Measurements from ENCODE around the gene ENOX1.

Gene ENOX1

GRCh38 chr13:43230989-43231388 is 555.8 kb downstream of the ENOX1 start:
- DNase-seq, result no peak

GRCh38 chr13:43229506-43229905 is 557.3 kb downstream of the ENOX1 start:
- no peak for DNase-seq

DNA sequence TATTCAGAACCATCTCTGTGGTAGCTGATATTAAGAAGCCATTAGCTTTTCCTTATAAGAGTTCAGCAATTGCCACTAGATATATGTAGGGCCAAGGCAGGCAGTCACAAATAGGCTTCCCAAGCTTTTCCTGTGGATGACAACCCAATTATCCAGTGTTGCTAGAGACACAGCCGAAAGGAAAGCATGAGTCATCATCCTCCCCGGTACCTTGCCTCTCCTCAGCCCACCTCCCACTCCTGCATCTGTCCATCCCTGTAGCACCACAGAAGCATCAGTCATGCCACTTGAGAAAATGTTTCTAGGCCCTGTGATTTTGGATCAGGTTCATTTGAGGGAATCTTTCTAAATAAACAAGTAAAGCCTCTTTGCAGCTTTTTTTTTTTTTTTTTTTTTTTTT is 559.1 kb downstream of the ENOX1 start:
- no peak for DNase-seq

GRCh38 chr13:43223216-43223615 is 563.6 kb downstream of the ENOX1 start:
- no peak for DNase-seq

GRCh38 chr13:43222086-43222485 is 564.7 kb downstream of the ENOX1 start:
- no peak for DNase-seq

DNA sequence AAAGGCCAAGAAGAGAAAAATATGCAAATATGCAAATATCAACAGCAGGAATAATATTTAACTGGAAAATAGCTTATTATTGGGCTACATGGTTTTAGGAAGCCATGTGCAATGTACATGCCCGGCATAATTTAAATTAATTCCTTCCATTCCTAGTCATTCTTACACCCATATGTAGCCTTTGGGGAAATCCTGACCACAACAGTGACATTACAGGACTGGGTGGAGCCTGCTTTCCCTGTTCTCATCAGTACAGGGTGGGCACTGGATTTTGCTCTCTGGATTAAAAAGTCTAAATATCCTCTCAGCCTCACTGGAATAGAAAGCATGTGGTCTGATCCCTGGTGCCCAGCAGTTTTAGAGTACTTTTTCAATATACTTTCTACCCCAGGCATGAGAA is 565.2 kb downstream of the ENOX1 start:
- no peak for DNase-seq

DNA sequence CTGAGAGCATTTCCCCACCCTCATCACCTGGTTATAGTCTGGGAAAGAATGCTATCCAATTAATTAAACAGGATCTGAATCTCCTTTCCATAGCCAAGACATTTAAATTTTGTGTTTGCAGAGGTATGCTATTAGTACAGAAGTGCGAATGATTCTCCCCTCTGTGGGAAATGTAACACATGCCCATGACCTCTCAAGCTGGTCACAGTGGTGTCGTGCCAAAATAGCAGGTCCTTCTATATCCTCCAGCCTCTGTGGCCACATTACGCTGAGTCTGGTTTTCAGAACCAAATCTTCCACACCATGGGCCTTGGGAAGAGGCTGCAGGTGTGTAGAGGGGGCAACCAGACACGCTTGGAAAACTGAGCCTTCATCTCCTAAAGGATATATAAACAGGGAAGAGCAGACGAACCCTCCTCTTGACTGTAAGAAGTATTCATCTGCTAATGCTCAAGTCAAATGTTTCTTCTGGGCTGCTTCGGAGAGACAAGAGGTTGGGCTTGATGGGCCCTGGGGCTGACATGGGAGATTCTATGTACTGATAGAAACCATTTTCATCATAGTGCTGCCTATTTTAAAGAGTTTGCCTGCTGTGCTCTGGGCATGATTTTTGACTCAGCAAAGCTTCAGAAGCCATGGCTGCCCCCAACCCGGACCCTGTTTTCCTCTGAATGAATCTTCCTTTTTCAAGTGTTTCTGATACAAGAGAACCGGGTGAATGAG is 565.7 kb downstream of the ENOX1 start:
- no peak for DNase-seq

DNA sequence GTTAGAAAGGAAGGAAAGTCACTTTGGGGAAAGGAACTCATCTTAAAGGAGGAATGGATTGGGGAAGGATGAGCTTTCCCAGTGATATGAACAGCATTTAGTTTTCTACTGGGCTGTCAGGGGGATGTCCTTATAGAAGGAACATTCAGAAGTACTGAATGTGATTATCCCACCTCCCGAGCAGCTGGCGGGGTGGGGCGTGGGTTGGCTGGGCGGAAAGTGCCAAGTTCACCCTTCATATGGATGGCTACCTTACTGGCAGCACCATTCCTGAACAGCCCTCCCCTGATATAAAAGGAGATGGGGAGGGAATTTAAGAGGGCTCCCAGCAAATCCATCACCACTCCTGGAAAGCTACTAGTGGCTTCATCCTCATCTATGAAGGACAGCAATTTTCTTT is 572.6 kb downstream of the ENOX1 start:
- DNase-seq, result no peak

DNA sequence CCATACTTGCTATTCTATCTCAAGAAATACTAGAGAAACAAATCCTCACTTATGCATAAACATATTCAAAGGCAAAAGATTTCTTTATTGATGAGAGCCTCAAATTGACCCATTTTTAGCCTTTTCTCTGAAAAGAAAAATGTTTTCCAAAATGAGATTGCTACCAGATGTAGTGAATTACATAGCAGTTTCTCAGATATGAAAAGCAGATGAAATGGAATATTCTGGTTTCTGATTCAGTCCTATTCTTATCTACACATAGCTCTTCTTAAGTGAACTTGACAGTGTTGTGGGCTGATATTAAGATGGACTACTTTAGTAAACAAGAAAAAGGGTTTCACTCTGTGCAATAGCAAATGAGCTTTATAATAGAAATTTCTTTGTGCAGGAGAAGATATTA is 579.9 kb downstream of the ENOX1 start:
- DNase-seq, result no peak

- no peak for DNase-seq
Measured at GRCh38 chr13:43205416-43205815, 581.4 kb downstream of the ENOX1 start.

DNA sequence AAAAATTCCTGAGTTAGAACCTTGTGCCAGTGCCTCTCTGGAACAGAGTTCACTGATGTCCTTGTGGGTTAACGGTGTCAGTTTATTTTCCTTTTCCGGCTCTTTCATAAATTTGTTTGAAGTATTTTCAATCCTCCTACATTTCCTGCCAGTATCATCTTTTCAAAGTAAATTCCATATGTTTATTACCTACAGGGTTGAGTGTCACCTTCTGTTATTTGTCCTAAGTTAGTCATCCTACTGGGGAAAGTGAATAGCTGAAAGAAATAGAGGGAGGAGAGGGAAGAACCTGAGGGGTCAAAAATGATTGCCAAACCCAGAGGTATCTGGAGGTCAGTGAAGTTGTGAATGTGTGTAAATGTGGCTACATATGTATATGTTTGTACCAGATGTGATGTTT is 582.2 kb downstream of the ENOX1 start:
- DNase-seq, result no peak

- no peak for DNase-seq
Measured at GRCh38 chr13:43203781-43204180, 583.0 kb downstream of the ENOX1 start.

- DNase-seq, result no peak
Measured at GRCh38 chr13:43200736-43201135, 586.0 kb downstream of the ENOX1 start.

- DNase-seq, result no peak
Measured at GRCh38 chr13:43200307-43200706, 586.5 kb downstream of the ENOX1 start.

GRCh38 chr13:43196750-43197370 is 589.9 kb downstream of the ENOX1 start:
- DNase-seq, result no peak

- DNase-seq, result no peak
Measured at GRCh38 chr13:43196086-43196621, 590.6 kb downstream of the ENOX1 start.

GRCh38 chr13:43195551-43195950 is 591.2 kb downstream of the ENOX1 start:
- DNase-seq, result no peak

GRCh38 chr13:43195112-43195511 is 591.7 kb downstream of the ENOX1 start:
- DNase-seq, result no peak

DNA sequence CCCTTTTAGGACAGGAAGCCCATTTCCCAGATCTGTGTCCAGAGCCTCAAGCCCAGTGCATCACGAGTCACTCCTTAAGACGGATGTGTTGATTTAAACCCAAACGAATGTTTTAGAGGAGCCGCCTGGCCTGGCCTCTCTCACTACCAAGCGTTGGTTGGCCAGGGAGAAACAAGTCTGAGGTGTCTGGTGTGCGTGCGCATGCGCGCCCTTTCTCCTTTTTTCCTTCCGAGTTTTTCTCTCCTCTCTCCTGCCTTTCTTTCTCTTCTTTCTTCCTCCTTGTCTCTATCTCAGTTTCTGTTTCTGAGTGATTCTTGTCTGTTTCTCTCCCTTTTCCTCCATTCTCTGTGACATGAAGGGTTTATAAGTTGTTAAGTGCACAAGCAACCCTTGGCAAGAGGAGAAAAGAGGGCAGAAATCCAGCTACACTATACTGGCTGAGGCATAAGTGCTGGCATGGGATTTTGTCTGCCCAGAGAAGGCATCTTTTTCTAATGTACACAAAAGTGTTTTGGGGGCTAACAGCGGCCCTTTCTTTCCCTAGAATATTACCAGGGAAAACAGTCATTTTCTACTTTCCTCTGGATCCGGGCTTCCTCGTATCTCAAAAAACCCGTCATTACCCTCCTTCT is 592.9 kb downstream of the ENOX1 start:
- no peak for DNase-seq

DNA sequence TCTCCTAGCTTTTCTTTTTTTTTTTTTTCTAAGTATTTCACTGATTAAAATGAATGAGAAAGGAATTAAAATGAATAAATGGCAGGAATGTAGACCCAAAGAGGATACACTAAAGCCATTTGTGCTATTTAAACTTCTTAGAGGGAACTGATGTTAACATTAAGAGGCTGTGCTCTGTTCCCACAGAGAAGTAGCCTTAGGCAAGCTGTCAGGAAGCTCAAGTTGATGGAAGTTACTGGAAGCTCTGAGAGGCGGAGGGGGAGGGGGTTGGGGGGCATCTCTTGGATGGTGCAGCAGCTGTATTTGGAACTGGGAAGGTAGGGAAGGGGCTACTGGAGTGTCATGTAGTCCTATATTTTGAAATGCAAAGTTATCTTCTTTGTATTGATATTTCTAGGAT is 595.2 kb downstream of the ENOX1 start:
- DNase-seq, result no peak

GRCh38 chr13:43185226-43185625 is 601.5 kb downstream of the ENOX1 start:
- DNase-seq, result no peak

DNA sequence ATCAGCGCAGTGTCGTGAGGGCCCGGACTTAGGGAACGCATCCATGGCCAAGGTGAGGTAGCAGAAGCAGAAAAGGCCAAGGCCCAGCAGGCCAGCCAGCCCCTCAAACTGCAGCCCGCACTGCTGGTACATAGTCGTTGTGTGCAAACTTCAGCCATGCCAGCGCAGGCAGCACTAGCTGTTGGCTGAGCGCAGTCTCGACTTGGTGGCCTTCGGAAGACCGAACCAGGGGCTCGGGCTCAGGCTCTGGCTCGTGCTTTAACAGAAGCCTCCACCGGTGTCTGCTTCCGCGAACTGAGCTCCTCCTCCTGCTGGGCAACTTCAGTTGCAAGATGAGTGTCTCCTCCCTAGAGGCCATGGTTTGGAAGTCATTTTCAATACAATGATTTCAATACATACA is 605.9 kb downstream of the ENOX1 start:
- no peak for DNase-seq

DNA sequence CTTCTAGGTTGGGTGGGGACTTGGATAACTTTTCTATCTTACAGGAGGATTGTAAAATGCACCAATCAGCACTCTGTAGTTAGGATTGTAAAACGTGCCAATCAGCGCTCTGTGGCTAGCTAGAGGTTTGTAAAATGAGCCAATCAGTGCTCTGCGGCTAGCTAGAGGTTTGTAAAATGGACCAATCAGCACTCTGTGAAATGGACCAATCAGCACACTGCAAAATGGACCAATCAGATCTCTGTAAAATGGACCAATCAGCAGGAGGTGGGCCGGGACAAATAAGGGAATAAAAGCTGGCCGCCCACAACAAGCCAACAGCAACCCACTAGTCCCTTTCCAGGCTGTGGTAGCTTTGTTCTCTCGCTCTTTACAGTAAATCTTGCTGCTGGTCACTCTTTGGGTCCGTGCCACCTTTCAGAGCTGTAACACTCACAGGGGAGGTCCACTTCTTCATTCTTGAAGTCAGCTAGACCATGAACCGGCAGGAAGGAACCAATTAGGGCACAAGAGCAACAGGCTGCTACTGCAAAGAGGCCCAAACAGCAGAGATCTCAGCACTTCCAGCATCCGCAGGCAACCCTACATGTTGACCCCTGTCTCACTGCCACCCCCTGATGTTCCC is 606.6 kb downstream of the ENOX1 start:
- DNase-seq, result no peak

DNA sequence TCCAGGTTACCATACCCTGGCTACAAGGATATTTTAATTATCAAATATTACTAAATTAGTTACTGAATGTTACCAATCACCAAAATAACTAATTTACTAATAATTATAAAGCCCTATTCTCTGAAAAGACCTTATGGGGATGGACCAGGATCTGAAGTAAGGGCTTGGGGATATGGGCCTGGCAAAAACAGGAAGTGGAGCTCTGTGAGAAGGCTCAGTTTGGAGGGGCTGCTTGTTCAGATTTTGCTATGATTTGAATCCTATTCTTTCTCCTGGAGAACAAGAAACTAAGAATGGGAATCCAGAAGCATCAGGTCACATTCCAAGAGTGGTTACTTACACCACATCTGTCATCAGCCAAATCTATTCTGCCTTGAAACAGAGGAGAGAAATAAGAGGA is 615.3 kb downstream of the ENOX1 start:
- DNase-seq, result no peak

All from DMS79 (cell line).